ENCODE results near the gene SGSH. TPM values are rescaled to one million over a fixed set of nuclear protein-coding genes. Genes with fewer than 3 reads are reported as not detected.
"Not testable (repeated sequence)": the region's sequence is repeated elsewhere in the genome, so short reads cannot be mapped to it uniquely, and the experiment has no call there.

The SGSH gene
- total RNA-seq, 2 experiments from 2014 or later = 37.4 to 44.7 TPM

DNA sequence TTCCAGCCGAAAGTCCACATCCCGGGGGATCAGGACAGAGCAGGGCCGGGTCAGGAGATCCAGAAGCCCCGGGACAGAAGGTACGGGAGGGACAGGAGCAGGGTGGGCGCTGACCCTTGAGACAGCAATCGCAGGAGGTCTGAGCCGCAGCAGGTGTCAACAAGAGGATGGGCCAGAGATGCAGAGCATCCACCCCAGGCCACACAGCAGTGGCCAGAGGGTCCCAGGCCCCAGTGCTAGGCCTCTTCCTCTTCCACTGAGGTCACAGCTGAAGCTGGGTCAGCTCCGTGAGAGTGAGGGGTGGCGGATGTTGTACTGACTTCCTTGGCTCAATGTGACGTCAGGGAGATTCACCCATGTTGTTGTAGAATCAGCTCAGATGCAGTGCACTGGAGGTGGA is 31.8 kb upstream of the SGSH start:
- Mint-ChIP-seq H3K4me3 (no peak overlapping the region), H3K9me3 (no peaks in the 10 kb centered on the region), H3K27me3 (no peaks in the 10 kb centered on the region), H3K27ac (no peak overlapping the region), H3K36me3 (peaks cover 2% of the 10 kb centered on the region), H3K4me1 (ENCODE audit: low read depth) (peaks cover 47% of the 10 kb centered on the region)
- CTCF ChIA-PET = interaction anchor here (0.8 to 3.4 kb wide), 5 partner anchors 11 to 169 kb away, joined by 3 to 41 read pairs (median 5); partner anchors contain the start of gene GAA
- POLR2A ChIA-PET = interaction anchor here (0.6 to 0.7 kb wide), 2 partner anchors 32 to 151 kb away, joined by 3 read pairs; partner anchors contain the start of gene GAA
- no peak for DNase-seq
- intact Hi-C loops (cut with micrococcal nuclease) = loop anchor here (2.0 to 10.0 kb wide), 2 partner anchors 151 to 843 kb away; partner anchors contain the start of gene GAA

DNA sequence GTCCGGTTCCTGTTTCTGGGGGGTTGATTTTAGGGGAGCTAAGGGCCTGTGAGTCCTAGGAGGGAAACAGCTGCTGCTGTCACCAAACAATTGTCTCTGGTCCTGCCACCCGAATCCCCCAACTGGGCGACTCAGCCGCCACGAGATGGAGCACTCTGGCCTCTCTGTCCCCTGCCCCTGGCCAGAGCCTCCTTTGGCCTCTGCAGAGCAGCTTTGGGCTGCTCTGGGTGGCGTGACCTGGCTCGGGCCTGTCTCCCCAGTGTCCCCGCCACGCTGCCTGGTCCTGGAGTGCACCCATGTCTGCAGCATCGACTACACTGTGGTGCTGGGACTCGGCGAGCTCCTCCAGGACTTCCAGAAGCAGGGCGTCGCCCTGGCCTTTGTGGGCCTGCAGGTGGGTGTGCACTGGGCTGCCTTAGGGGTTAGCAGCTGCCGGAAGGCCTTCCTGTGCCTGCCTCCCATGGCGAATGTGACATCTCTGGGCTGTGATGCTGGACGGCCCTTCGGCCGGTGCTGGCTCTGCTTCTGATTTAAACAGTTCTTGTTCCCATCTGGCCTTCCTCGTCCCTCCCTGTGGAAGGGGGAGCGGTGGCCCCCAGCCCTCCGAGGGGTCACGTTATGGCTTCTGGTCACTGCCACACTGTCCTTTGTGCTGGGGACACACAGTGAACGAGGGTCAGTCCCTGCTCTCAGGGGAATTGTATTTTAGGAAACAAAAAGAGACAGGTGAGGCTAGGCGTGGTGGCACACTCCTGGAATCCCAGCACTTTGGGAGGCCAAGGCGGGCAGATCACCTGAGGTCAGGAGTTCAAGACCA is 29.0 kb upstream of the SGSH start:
- Mint-ChIP-seq H3K27me3 (no peaks in the 10 kb centered on the region), H3K4me1 (ENCODE audit: low read depth) (peaks cover 20% of the 10 kb centered on the region), H3K9me3 (no peaks in the 10 kb centered on the region), H3K36me3 (peaks cover 5% of the 10 kb centered on the region), H3K4me3 (no peak overlapping the region), H3K27ac (no peak overlapping the region)
- CTCF ChIA-PET = no interaction called here
- POLR2A ChIA-PET = interaction anchor here (0.6 kb wide), 1 partner anchor 12 kb away, joined by 3 read pairs; no protein-coding TSS in a partner anchor
- DNase-seq = no peak
- intact Hi-C loops (cut with micrococcal nuclease) = no loop called here

DNA sequence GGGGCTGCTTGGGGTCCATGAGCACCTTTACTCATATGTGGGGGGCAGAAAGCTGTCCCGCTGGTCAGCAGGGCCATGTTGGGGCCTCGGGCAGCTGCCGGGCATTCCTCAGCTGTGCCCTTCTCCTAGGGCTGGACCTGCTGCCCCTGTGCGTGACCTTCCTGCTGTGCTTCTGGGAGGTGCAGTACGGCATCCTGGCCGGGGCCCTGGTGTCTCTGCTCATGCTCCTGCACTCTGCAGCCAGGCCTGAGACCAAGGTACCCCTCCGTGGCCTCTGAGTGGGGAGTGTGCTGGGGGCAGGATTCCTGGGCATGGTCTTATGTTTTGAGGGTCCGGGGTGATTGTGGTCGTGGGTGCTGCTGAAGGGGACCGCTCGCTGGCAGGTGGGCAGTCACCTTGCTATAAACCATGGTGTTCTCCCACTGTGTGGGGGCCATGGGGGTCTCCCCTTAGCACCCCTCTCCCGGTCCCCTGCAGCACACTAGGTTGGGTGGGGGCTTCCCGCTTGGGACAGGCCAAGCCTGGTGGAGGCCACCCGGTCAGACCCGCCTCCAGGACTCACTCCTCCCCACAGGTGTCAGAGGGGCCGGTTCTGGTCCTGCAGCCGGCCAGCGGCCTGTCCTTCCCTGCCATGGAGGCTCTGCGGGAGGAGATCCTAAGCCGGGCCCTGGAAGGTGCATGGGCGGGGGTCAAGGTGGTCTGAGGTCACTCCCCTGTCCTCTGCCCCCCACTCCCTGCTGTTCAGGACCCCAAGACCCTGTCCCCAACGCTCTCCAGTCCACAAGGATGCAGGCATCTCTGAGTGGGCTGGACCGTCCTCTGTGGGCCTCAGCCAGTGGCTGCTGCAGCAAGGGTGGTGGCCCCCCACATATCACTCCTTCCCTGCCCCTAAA is 28.1 kb upstream of the SGSH start:
- H3K4me3 Mint-ChIP-seq = no peak overlapping the region
- H3K36me3 Mint-ChIP-seq = peaks cover 5% of the 10 kb centered on the region
- H3K9me3 Mint-ChIP-seq = no peaks in the 10 kb centered on the region
- DNase-seq = no peak
- H3K27ac Mint-ChIP-seq = no peak overlapping the region
- intact Hi-C loops (cut with micrococcal nuclease) = no loop called here
- H3K4me1 Mint-ChIP-seq (ENCODE audit: low read depth) = peaks cover 13% of the 10 kb centered on the region
- POLR2A ChIA-PET = no interaction called here
- H3K27me3 Mint-ChIP-seq = no peaks in the 10 kb centered on the region
- CTCF ChIA-PET = no interaction called here

DNA sequence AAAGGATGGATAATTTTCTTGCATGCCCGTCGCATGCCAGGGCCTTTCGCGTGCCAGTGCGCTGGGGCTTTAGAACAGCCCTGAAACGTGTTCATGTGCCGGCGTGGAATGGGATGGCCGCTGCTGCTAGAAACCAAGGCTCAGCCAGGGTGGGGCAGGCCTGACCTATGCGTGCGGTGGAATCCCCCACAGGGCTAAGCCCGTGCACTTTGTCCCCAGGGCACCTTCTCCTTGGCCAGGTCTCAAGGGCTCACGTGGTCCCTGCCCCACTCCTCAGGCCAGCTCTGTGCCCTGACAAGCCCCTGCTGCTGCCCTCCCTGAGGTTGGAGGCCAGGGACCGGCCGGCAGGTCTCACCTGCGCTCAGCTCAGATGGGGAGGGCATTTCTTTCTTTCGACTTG is 27.4 kb upstream of the SGSH start:
- no peaks in the 10 kb centered on the region for H3K27me3 Mint-ChIP-seq
- peaks cover 6% of the 10 kb centered on the region for H3K4me1 Mint-ChIP-seq (ENCODE audit: low read depth)
- peaks cover 7% of the 10 kb centered on the region for H3K36me3 Mint-ChIP-seq
- H3K27ac Mint-ChIP-seq = no peak overlapping the region
- H3K4me3 Mint-ChIP-seq = no peak overlapping the region
- ChIA-PET POLR2A (no interaction called here), CTCF (no interaction called here)
- intact Hi-C loops (cut with micrococcal nuclease) = no loop called here
- no peak for DNase-seq
- no peaks in the 10 kb centered on the region for H3K9me3 Mint-ChIP-seq

DNA sequence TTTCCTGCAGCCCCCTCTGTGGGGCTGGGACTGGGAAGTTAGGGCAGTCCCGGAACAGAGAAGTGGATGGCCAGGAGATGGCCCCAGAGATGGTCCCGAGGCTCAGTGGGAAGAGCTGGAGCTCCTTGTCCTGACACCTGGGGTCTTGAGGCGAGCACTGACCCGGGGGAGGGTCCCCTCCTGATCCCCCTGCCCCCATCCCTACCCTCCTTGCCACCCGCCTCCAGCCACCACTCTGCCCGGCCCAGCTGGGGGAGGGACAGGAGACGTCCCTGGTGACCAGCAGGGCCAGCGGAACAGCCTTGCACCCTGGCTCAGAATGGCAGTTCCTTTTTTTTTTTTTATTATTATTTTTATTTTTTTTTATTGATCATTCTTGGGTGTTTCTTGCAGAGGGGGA is 26.6 kb upstream of the SGSH start:
- no peak for DNase-seq
- ChIA-PET CTCF (no interaction called here), POLR2A (no interaction called here)
- Mint-ChIP-seq H3K27ac (no peak overlapping the region), H3K4me1 (ENCODE audit: low read depth) (no peaks in the 10 kb centered on the region), H3K4me3 (no peak overlapping the region), H3K36me3 (peaks cover 7% of the 10 kb centered on the region), H3K9me3 (no peaks in the 10 kb centered on the region), H3K27me3 (no peaks in the 10 kb centered on the region)
- intact Hi-C loops (cut with micrococcal nuclease) = no loop called here

DNA sequence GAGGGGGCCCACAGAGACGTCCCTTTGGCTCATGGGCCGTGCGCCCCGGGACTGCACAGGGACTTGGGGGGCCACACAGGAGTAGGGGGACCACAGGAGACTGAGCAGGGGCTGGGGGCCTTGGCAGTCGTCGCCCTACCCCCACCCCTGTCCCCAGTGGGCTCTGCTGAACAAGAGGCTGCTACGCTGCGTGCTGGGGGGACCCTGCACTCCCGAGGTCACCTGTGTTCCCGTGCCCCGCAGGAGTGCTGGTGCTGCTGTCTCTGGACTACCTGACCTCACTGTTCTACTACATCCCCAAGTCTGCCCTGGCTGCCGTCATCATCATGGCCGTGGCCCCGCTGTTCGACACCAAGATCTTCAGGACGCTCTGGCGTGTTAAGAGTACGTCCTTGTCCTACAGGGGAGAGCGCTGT is 26.1 kb upstream of the SGSH start:
- Mint-ChIP-seq H3K4me3 (no peak overlapping the region), H3K27ac (no peak overlapping the region), H3K9me3 (no peaks in the 10 kb centered on the region), H3K36me3 (peaks cover 9% of the 10 kb centered on the region), H3K27me3 (no peaks in the 10 kb centered on the region), H3K4me1 (ENCODE audit: low read depth) (no peaks in the 10 kb centered on the region)
- no peak for DNase-seq
- CTCF ChIA-PET = no interaction called here
- POLR2A ChIA-PET = no interaction called here
- intact Hi-C loops (cut with micrococcal nuclease) = no loop called here

DNA sequence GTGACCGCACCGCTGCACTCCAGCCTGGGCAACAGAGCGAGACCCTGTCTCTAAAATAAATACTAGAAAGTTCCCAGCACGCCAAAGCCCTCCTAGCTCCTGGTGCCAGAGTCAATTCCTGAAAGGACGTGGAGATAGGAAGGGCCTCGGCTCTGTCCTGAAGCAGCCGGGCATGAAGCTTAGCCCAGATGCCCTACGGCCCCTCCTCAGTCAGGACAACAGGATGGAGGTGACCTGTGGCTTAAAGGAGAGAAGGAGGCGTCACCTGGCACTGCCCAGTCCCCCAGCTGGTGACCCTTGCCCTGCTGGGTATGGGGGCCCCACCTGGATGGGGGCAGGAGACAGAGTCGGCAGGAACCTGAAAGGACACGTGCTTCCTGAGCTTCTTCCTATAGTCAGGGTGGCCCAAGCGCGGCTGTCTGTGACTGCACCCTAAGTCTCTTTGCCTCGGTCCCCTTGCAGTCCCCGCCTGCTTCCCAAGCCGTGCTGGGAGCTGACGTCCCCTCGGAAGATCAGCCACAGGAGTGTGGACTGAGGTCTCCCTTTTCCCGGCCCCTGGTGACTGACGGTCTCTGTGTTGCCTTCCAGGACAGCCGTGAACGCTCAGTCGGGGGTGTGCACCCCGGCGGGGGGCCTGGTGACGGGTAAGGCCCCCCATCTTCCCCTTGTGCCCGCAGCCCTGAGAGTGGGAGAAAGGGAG is 25.6 kb upstream of the SGSH start:
- no peak for DNase-seq
- intact Hi-C loops (cut with micrococcal nuclease) = no loop called here
- ChIA-PET CTCF (no interaction called here), POLR2A (no interaction called here)
- Mint-ChIP-seq H3K4me3 (no peak overlapping the region), H3K4me1 (ENCODE audit: low read depth) (no peaks in the 10 kb centered on the region), H3K27ac (no peak overlapping the region), H3K36me3 (peaks cover 9% of the 10 kb centered on the region), H3K9me3 (no peaks in the 10 kb centered on the region), H3K27me3 (no peaks in the 10 kb centered on the region)

DNA sequence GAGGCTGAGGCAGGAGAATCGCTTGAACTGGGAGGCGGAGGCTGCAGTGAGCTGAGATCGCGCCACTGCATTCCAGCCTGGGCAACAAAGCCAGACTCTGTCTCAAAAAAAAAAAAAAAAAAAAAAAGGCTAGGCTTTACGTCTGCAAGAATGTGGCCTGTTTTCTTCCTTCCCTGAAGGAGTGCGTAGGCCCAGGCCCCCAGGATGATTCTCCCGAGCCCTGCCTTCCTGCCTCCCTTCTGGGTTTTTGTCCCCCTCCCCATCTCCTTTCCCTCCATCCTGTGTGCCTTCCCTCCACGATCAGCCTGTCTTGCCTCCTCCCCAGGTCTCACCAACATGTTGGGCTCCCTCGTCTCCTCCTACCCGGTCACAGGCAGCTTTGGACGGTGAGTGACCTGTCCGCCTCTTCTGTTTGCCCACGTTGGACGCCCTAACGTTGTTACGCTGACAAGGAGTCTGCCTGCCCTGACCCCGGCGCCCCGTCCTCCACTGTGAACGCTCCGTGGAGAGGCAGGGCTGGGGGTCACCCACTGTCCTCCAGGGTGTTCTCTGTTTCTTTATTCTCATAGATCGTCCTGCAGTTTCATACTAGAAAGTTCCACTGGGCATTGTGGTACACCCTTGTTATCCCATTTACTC is 24.9 kb upstream of the SGSH start:
- CTCF ChIA-PET = no interaction called here
- Mint-ChIP-seq H3K36me3 (peaks cover 9% of the 10 kb centered on the region), H3K27ac (no peak overlapping the region), H3K4me1 (ENCODE audit: low read depth) (no peaks in the 10 kb centered on the region), H3K9me3 (no peaks in the 10 kb centered on the region), H3K27me3 (no peaks in the 10 kb centered on the region), H3K4me3 (no peak overlapping the region)
- intact Hi-C loops (cut with micrococcal nuclease) = no loop called here
- POLR2A ChIA-PET = no interaction called here
- DNase-seq = no peak

DNA sequence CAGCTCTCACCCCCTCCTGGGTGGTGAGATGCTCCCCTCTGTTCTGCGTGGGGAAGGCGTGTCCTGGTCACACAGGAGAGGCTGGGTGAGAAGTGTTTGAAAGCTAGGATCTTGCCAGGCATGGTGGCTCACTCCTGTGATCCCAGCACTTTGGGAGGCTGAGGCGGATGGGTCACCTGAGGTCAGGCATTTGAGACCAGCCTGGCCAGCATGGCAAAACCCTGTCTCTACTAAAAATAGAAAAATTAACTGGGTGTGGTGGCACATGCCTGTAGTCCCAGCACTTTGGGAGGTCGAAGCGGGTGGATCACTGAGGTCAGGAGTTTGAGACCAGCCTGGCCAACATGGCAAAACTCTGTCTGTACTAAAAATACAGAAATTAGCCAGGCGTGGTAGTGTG is 24.3 kb upstream of the SGSH start:
- POLR2A ChIA-PET; H3K36me3 Mint-ChIP-seq; intact Hi-C loops (cut with micrococcal nuclease); DNase-seq; H3K27me3 Mint-ChIP-seq; H3K27ac Mint-ChIP-seq; H3K4me3 Mint-ChIP-seq; H3K9me3 Mint-ChIP-seq; CTCF ChIA-PET; H3K4me1 Mint-ChIP-seq (ENCODE audit: low read depth): not testable (repeated sequence)

DNA sequence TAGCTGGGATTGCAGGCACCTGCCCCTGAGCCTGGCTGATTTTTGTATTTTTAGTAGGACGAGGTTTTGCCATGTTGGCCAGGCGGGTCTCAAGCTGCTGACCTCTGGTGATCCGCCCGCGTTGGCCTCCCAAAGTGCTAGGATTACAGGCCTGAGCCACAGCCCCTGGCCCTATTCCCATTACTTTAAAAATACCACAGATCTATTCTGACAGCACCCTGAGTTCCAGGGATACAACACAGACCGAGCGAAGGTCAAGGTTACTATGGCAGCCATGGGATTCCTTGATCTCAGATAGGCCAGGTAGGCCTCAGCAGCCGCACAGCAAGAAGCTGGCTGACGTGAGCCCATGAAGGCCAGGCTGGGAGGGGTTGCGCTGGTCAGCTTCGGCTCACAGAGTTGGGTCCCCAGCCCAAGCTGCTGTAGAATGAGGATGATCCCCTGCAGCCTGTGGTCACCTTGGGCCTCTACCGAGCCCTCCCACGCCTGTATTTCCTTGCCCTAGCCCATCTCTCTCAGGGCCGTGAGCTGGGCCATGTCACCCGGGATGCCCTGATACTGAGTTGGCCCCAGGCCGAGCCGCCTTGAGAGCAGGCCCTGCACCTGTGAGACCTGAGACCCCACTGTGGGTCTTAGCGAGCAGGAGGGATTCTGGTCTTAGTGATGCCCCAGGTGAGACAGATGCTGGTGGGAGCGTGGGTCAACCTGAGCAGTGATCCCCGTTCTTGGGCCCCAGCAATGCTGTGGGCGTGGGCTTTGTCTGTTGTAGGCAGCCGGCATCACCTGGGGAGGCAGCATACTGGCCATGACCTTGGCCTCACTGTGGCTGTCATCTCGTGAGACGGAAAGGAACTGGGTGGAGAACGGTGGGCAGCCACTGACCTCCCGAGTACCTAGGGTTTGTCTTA is 23.6 kb upstream of the SGSH start:
- Mint-ChIP-seq H3K4me3 (no peak overlapping the region), H3K27me3 (no peaks in the 10 kb centered on the region), H3K36me3 (peaks cover 9% of the 10 kb centered on the region), H3K27ac (no peak overlapping the region), H3K9me3 (no peaks in the 10 kb centered on the region), H3K4me1 (ENCODE audit: low read depth) (no peaks in the 10 kb centered on the region)
- CTCF ChIA-PET = no interaction called here
- intact Hi-C loops (cut with micrococcal nuclease) = no loop called here
- DNase-seq = no peak
- POLR2A ChIA-PET = no interaction called here

DNA sequence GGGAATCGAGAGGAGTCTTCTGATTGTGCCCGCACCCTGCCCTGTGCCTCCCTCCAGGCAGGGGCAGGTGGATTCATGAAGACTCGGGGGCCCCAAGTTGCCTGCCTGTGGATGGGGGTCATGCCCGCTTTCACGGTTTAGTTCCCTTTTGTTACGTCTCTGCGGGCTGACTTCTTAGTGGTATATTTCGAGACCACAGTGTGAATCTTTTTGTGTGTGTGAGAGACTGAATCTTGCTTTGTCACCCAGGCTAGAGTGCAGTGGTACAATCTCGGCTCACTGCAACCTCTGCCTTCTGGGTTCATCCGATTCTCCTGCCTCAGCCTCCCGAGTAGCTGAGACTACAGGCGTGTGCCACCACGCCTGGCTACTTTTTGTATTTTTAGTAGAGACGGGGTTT is 22.4 kb upstream of the SGSH start:
- no peaks in the 10 kb centered on the region for H3K9me3 Mint-ChIP-seq
- H3K27me3 Mint-ChIP-seq = no peaks in the 10 kb centered on the region
- no peaks in the 10 kb centered on the region for H3K4me1 Mint-ChIP-seq (ENCODE audit: low read depth)
- no peak overlapping the region for H3K4me3 Mint-ChIP-seq
- intact Hi-C loops (cut with micrococcal nuclease) = no loop called here
- peaks cover 14% of the 10 kb centered on the region for H3K36me3 Mint-ChIP-seq
- ChIA-PET POLR2A (no interaction called here), CTCF (interaction anchor here (0.6 kb wide), 1 partner anchor 54 kb away, joined by 3 read pairs; no protein-coding TSS in a partner anchor)
- DNase-seq = no peak
- no peak overlapping the region for H3K27ac Mint-ChIP-seq

All from activated CD4-positive, alpha-beta memory T cell treated with anti-CD3 and anti-CD28 coated beads for 36 hours (primary cell).